ENCODE results near the gene KIAA0319L. TPM values are rescaled to one million over a fixed set of nuclear protein-coding genes. Genes with fewer than 3 reads are reported as not detected.
A peak's percentile ranks its signal among the peaks of the same experiment; 100 is the strongest.
"Not testable (repeated sequence)": the region's sequence is repeated elsewhere in the genome, so short reads cannot be mapped to it uniquely, and the experiment has no call there.

KIAA0319L gene
- total RNA-seq, 2 donors from 2014 or later = 62.5 to 95.0 TPM

- no peak overlapping the region for H3K27ac ChIP-seq
- no peak for DNase-seq (ENCODE audit: low spot score)
- peak overlapping the region; percentile 40 to 56 for H3K4me3 ChIP-seq
- no peaks in the 10 kb centered on the region for H3K36me3 ChIP-seq
- peaks cover 12 to 16% of the 10 kb centered on the region in 2 donors for H3K27me3 ChIP-seq
- no peaks in the 10 kb centered on the region for H3K9me3 ChIP-seq
- TF ChIP-seq, protein P1, sequence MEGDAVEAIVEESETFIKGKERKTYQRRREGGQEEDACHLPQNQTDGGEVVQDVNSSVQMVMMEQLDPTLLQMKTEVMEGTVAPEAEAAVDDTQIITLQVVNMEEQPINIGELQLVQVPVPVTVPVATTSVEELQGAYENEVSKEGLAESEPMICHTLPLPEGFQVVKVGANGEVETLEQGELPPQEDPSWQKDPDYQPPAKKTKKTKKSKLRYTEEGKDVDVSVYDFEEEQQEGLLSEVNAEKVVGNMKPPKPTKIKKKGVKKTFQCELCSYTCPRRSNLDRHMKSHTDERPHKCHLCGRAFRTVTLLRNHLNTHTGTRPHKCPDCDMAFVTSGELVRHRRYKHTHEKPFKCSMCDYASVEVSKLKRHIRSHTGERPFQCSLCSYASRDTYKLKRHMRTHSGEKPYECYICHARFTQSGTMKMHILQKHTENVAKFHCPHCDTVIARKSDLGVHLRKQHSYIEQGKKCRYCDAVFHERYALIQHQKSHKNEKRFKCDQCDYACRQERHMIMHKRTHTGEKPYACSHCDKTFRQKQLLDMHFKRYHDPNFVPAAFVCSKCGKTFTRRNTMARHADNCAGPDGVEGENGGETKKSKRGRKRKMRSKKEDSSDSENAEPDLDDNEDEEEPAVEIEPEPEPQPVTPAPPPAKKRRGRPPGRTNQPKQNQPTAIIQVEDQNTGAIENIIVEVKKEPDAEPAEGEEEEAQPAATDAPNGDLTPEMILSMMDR (IDR thresholded peaks at IDR 0.05) = no peak
- peaks cover 0 to 33% of the 10 kb centered on the region in 2 donors for H3K4me1 ChIP-seq
Observed at GRCh38 chr1:35577071-35577998, 20.1 kb upstream of the KIAA0319L start.

- peaks cover 16% of the 10 kb centered on the region in 2 donors for H3K27me3 ChIP-seq
- DNase-seq (ENCODE audit: low spot score) = not testable (repeated sequence)
Observed at GRCh38 chr1:35576766-35577070, 19.5 kb upstream of the KIAA0319L start.

GRCh38 chr1:35576061-35576765 lies 19.0 kb upstream of the KIAA0319L start:
- no peak overlapping the region for H3K27ac ChIP-seq
- H3K27me3 ChIP-seq = peaks cover 16% of the 10 kb centered on the region in 2 donors
- no peaks in the 10 kb centered on the region for H3K36me3 ChIP-seq
- no peaks in the 10 kb centered on the region for H3K9me3 ChIP-seq
- peak overlapping the region in 1 of 2 donors; percentile 56 for H3K4me3 ChIP-seq
- TF ChIP-seq, protein P1 (IDR thresholded peaks at IDR 0.05) = no peak
- peaks cover 0 to 33% of the 10 kb centered on the region in 2 donors for H3K4me1 ChIP-seq
- DNase-seq (ENCODE audit: low spot score) = no peak

More at GRCh38 chr1:35576766-35577070, 19.5 kb upstream of the KIAA0319L start:
- Histone ChIP-seq H3K4me1 (peaks cover 0 to 33% of the 10 kb centered on the region in 2 donors), H3K4me3 (peak overlapping the region; percentile 40 to 56)
- H3K9me3 ChIP-seq, H3K27ac ChIP-seq, H3K36me3 ChIP-seq: not testable (repeated sequence)

DNA sequence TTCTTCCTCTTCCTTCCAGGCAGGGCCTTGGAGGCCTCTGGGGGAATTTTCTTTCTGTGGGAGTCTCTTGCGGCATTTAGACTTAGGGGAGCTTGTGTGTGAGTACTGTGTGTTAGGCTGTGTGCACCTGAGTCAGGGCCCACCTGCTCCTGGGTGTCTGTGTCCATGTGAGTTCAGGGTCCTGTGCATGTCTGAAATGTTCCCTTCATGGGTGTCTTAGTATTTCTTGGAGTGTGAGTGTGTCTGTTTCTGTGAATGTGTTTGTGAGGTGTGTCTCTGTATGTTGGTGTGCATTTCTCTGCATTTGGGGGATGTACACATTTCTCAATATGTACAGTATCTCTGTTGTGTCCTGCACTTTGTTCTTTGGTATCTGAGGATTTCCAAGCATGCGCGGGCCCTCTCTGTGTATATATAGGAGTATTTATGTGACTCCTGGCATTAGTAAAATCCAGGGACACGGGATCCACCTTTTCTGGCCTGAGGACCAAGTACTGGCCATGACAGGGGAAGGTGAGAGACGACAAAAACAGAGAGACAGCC lies 18.3 kb upstream of the KIAA0319L start:
- TF ChIP-seq, protein P1 (IDR thresholded peaks at IDR 0.05) = no peak
- H3K9me3 ChIP-seq = no peaks in the 10 kb centered on the region

GRCh38 chr1:35574655-35575415 lies 17.6 kb upstream of the KIAA0319L start:
- TF ChIP-seq, protein P1 (IDR thresholded peaks at IDR 0.05) = no peak
- H3K27me3 ChIP-seq = peaks cover 16% of the 10 kb centered on the region in 2 donors
- peaks cover 0 to 33% of the 10 kb centered on the region in 2 donors for H3K4me1 ChIP-seq
- no peak for DNase-seq (ENCODE audit: low spot score)
- no peak overlapping the region for H3K27ac ChIP-seq
- no peaks in the 10 kb centered on the region for H3K36me3 ChIP-seq
- H3K4me3 ChIP-seq = no peak overlapping the region
- no peaks in the 10 kb centered on the region for H3K9me3 ChIP-seq

More for the DNA sequence above, 18.3 kb upstream of the KIAA0319L start:
- no peak for DNase-seq (ENCODE audit: low spot score)
- Histone ChIP-seq H3K4me1 (peaks cover 0 to 33% of the 10 kb centered on the region in 2 donors), H3K36me3 (no peaks in the 10 kb centered on the region), H3K27me3 (peaks cover 16% of the 10 kb centered on the region in 2 donors), H3K4me3 (no peak overlapping the region), H3K27ac (no peak overlapping the region)
